ENCODE measurements around the gene SF3B3. TPM values are rescaled to one million over a fixed set of nuclear protein-coding genes. Genes with fewer than 3 reads are reported as not detected.
"Not testable (repeated sequence)": the region's sequence is repeated elsewhere in the genome, so short reads cannot be mapped to it uniquely, and the experiment has no call there.

The SF3B3 gene
- total RNA-seq, 1 donor from 2014 or later: 379 TPM

GRCh38 chr16:70611785-70612303 lies 88.2 kb downstream of the SF3B3 start:
- no peaks in the 10 kb centered on the region for H3K9me3 Mint-ChIP-seq (ENCODE audit: low read depth)
- peaks cover 13% of the 10 kb centered on the region for H3K4me1 Mint-ChIP-seq (ENCODE audit: low read depth)
- H3K27me3 Mint-ChIP-seq: peaks cover 12% of the 10 kb centered on the region
- H3K27ac Mint-ChIP-seq: no peak overlapping the region
- H3K4me3 Mint-ChIP-seq (ENCODE audit: low read depth): no peak overlapping the region
- no peak for DNase-seq (ENCODE audit: low spot score, unreplicated experiment)
- TF ChIP-seq CTCF (IDR thresholded peaks at IDR 0.05; ENCODE audit: unreplicated experiment): no peak
- H3K36me3 Mint-ChIP-seq (ENCODE audit: insufficient read depth): no peaks in the 10 kb centered on the region

GRCh38 chr16:70612931-70613330 lies 89.3 kb downstream of the SF3B3 start:
- Mint-ChIP-seq H3K9me3 (ENCODE audit: low read depth) (no peaks in the 10 kb centered on the region), H3K27me3 (peaks cover 12% of the 10 kb centered on the region), H3K27ac (no peak overlapping the region), H3K36me3 (ENCODE audit: insufficient read depth) (no peaks in the 10 kb centered on the region), H3K4me1 (ENCODE audit: low read depth) (peaks cover 19% of the 10 kb centered on the region), H3K4me3 (ENCODE audit: low read depth) (no peak overlapping the region)
- TF ChIP-seq CTCF (IDR thresholded peaks at IDR 0.05; ENCODE audit: unreplicated experiment): no peak
- no peak for DNase-seq (ENCODE audit: low spot score, unreplicated experiment)

GRCh38 chr16:70614208-70614951 lies 90.8 kb downstream of the SF3B3 start:
- no peak for DNase-seq (ENCODE audit: low spot score, unreplicated experiment)
- Mint-ChIP-seq H3K4me3 (ENCODE audit: low read depth) (no peak overlapping the region), H3K36me3 (ENCODE audit: insufficient read depth) (no peaks in the 10 kb centered on the region), H3K27ac (peak overlapping the region; percentile 76), H3K4me1 (ENCODE audit: low read depth) (peaks cover 19% of the 10 kb centered on the region), H3K27me3 (peaks cover 27% of the 10 kb centered on the region), H3K9me3 (ENCODE audit: low read depth) (no peaks in the 10 kb centered on the region)
- TF ChIP-seq CTCF (IDR thresholded peaks at IDR 0.05; ENCODE audit: unreplicated experiment): no peak

GRCh38 chr16:70615945-70616344 lies 92.3 kb downstream of the SF3B3 start:
- no peaks in the 10 kb centered on the region for H3K36me3 Mint-ChIP-seq (ENCODE audit: insufficient read depth)

GRCh38 chr16:70621864-70622263 lies 98.2 kb downstream of the SF3B3 start:
- DNase-seq (ENCODE audit: low spot score, unreplicated experiment); H3K36me3 Mint-ChIP-seq (ENCODE audit: insufficient read depth); H3K4me3 Mint-ChIP-seq (ENCODE audit: low read depth); H3K9me3 Mint-ChIP-seq (ENCODE audit: low read depth); H3K27ac Mint-ChIP-seq: not testable (repeated sequence)
- Mint-ChIP-seq H3K4me1 (ENCODE audit: low read depth) (peaks cover 12% of the 10 kb centered on the region), H3K27me3 (peaks cover 79% of the 10 kb centered on the region)

More at GRCh38 chr16:70615945-70616344, 92.3 kb downstream of the SF3B3 start:
- no peak for TF ChIP-seq CTCF (IDR thresholded peaks at IDR 0.05; ENCODE audit: unreplicated experiment)
- Mint-ChIP-seq H3K27ac (no peak overlapping the region), H3K9me3 (ENCODE audit: low read depth) (no peaks in the 10 kb centered on the region), H3K4me3 (ENCODE audit: low read depth) (no peak overlapping the region), H3K27me3 (peaks cover 32% of the 10 kb centered on the region), H3K4me1 (ENCODE audit: low read depth) (peaks cover 25% of the 10 kb centered on the region)
- DNase-seq (ENCODE audit: low spot score, unreplicated experiment): no peak

Other genes with a start within 250 kb of the SF3B3 start
- 113 and 114 TPM in 2 replicates for gene AARS1, start 234.3 kb upstream of the SF3B3 start, total RNA-seq
- gene DDX19B, start 224.6 kb upstream of the SF3B3 start, total RNA-seq: 36.4 and 38.3 TPM in 2 replicates
- gene DDX19A, start 176.9 kb upstream of the SF3B3 start, total RNA-seq: 46.7 and 49.6 TPM in 2 replicates
- gene ST3GAL2, start 84.7 kb upstream of the SF3B3 start, total RNA-seq: 29.2 and 37.8 TPM in 2 replicates
- gene FCSK, start 69.2 kb upstream of the SF3B3 start, total RNA-seq: 18.8 and 21.1 TPM in 2 replicates
- gene COG4, start 262 bp upstream of the SF3B3 start, total RNA-seq: 75.9 and 76.0 TPM in 2 replicates
- not detected in 2 replicates for gene IL34, start 122.7 kb downstream of the SF3B3 start, total RNA-seq
- gene MTSS2, start 162.2 kb downstream of the SF3B3 start, total RNA-seq: 55.0 and 57.1 TPM in 2 replicates

Data from progenitor cell of endocrine pancreas (in vitro differentiated cells).